Stimulated activated CD8-positive, alpha-beta memory T cell treated with anti-CD3 and anti-CD28 coated beads, Interleukin-15, amount 100 ng/mL, for 1 hour (primary cell): ENCODE data around the gene RAB21.
"Not testable (repeated sequence)": the region's sequence is repeated elsewhere in the genome, so short reads cannot be mapped to it uniquely, and the experiment has no call there.

Experiments used
- DNase-seq: peaks from one replicate; pipeline ENCODE4 v3.0.0-alpha.2; 2020; ENCODE audit warnings: low read depth

RAB21 gene

GRCh38 chr12:71797531-71797930 lies 42.9 kb downstream of the RAB21 start:
- no peak for DNase-seq

- no peak for DNase-seq
Measured at GRCh38 chr12:71799106-71799505, 44.4 kb downstream of the RAB21 start.

- DNase-seq: no peak
Measured at GRCh38 chr12:71800177-71800576, 45.5 kb downstream of the RAB21 start.

GRCh38 chr12:71804505-71804904 lies 49.8 kb downstream of the RAB21 start:
- DNase-seq: no peak

- DNase-seq: no peak
Measured at GRCh38 chr12:71810921-71811320, 56.3 kb downstream of the RAB21 start.

GRCh38 chr12:71815242-71815641 lies 60.6 kb downstream of the RAB21 start:
- not testable (repeated sequence) for DNase-seq

GRCh38 chr12:71822088-71822487 lies 67.4 kb downstream of the RAB21 start:
- DNase-seq: not testable (repeated sequence)

GRCh38 chr12:71828813-71829212 lies 74.2 kb downstream of the RAB21 start:
- no peak for DNase-seq

- no peak for DNase-seq
Measured at GRCh38 chr12:71837356-71837755, 82.7 kb downstream of the RAB21 start.

- no peak for DNase-seq
Measured at GRCh38 chr12:71838231-71838630, 83.6 kb downstream of the RAB21 start.

GRCh38 chr12:71838676-71839075 lies 84.0 kb downstream of the RAB21 start:
- no peak for DNase-seq

GRCh38 chr12:71840231-71840847 lies 85.7 kb downstream of the RAB21 start:
- DNase-seq: no peak

- DNase-seq: no peak
Measured at GRCh38 chr12:71846322-71846940, 91.8 kb downstream of the RAB21 start.

GRCh38 chr12:71848212-71848611 lies 93.5 kb downstream of the RAB21 start:
- no peak for DNase-seq

GRCh38 chr12:71849109-71849851 lies 94.6 kb downstream of the RAB21 start:
- DNase-seq: no peak
